CD14-positive monocyte (primary cell): ENCODE data around the gene AKT1S1. TPM values are rescaled to one million over a fixed set of nuclear protein-coding genes. Genes with fewer than 3 reads are reported as not detected.

Experiments used
- DNase-seq, 3 donors: peaks; one replicate each; pipeline ENCODE4 v3.0.0-alpha.2; 2011 to 2022
- H2AFZ ChIP-seq: 2 replicates; pipeline ENCODE4 v1.6.0; 2012; ENCODE audit warnings: mild to moderate bottlenecking, low read depth, low read length, inconsistent platforms; ENCODE audit not compliant: insufficient read depth, poor library complexity, severe bottlenecking
- H3K27ac ChIP-seq, 2 donors: 1 replicate in 1 of 2; 2 replicates in 1 of 2; pipeline ENCODE4 v1.5.1; 2012 to 2013; ENCODE audit warnings: low read length in 2 of 2, control low read depth in 1 of 2, inconsistent platforms in 1 of 2, low read depth in 1 of 2, mild to moderate bottlenecking in 1 of 2
- H3K27me3 ChIP-seq, 2 donors: one replicate each; pipeline versions ENCODE4 v1.6.0 to v1.6.1; 2011 to 2013; ENCODE audit warnings: low read length in 2 of 2; ENCODE audit not compliant: control insufficient read depth in 2 of 2, insufficient read depth in 2 of 2
- H3K36me3 ChIP-seq, 2 donors: replicated peaks in 1 of 2; 1 replicate in 1 of 2; 2 replicates in 1 of 2; pipeline versions ENCODE4 v1.5.1 to v1.6.1; 2012 to 2013; ENCODE audit warnings: low read length in 2 of 2, control low read depth in 1 of 2, inconsistent platforms in 1 of 2, mild to moderate bottlenecking in 1 of 2; ENCODE audit not compliant: insufficient read depth in 2 of 2, control insufficient read depth in 1 of 2
- H3K4me1 ChIP-seq, 2 donors: 1 replicate in 1 of 2; 2 replicates in 1 of 2; pipeline versions ENCODE4 v1.5.1 to v1.6.1; 2012 to 2013; ENCODE audit warnings: low read length in 2 of 2, control low read depth in 1 of 2, inconsistent platforms in 1 of 2, mild to moderate bottlenecking in 1 of 2, moderate library complexity in 1 of 2; ENCODE audit not compliant: insufficient read depth in 2 of 2, control insufficient read depth in 1 of 2
- H3K4me2 ChIP-seq: replicated peaks from 2 replicates; pipeline ENCODE3; 2012; ENCODE audit warnings: low read length, moderate library complexity, mild to moderate bottlenecking; ENCODE audit not compliant: poor library complexity, severe bottlenecking; ENCODE audit errors: extremely low read depth
- H3K4me3 ChIP-seq, 3 experiments: fragments of 200-600 bp in 1 of 3; sonication (generic) in 1 of 3; replicated peaks in 1 of 3; 1 replicate in 2 of 3; 2 replicates in 1 of 3; pipeline ENCODE4 v1.5.1; 2011 to 2013; ENCODE audit warnings: low read length in 3 of 3, mild to moderate bottlenecking in 3 of 3, control low read depth in 2 of 3, low read depth in 2 of 3, inconsistent platforms in 1 of 3, moderate library complexity in 1 of 3
- H3K79me2 ChIP-seq: 2 replicates; pipeline ENCODE4 v1.6.0; 2012; ENCODE audit warnings: mild to moderate bottlenecking, control low read depth, inconsistent platforms, low read length, moderate library complexity; ENCODE audit not compliant: insufficient read depth
- H3K9ac ChIP-seq: 2 replicates; pipeline ENCODE4 v1.6.0; 2017; ENCODE audit warnings: low read length, mild to moderate bottlenecking; ENCODE audit not compliant: insufficient read depth, poor library complexity, severe bottlenecking
- H3K9me3 ChIP-seq, 2 donors: replicated peaks in 1 of 2; 1 replicate in 1 of 2; 2 replicates in 1 of 2; pipeline versions ENCODE4 v1.5.1 to v1.6.1; 2012 to 2013; ENCODE audit warnings: low read length in 2 of 2, control low read depth in 1 of 2; ENCODE audit not compliant: control insufficient read depth in 1 of 2, insufficient read depth in 1 of 2
- H4K20me1 ChIP-seq: 2 replicates; pipeline ENCODE4 v1.6.0; 2012; ENCODE audit warnings: mild to moderate bottlenecking, low read length, control low read depth, moderate library complexity; ENCODE audit not compliant: insufficient read depth
- H3K27ac Mint-ChIP-seq, 7 donors: one replicate each; pipeline ENCODE4 v1.8.0; 2020; ENCODE audit warnings: mild to moderate bottlenecking in 7 of 7, mixed read lengths in 7 of 7, moderate library complexity in 6 of 7, inconsistent platforms in 2 of 7
- H3K27me3 Mint-ChIP-seq, 3 donors: one replicate each; pipeline ENCODE4 v1.8.0; 2021 to 2022; ENCODE audit warnings: low read depth in 3 of 3, mild to moderate bottlenecking in 3 of 3, mixed read lengths in 3 of 3, moderate library complexity in 3 of 3, inconsistent platforms in 1 of 3
- H3K36me3 Mint-ChIP-seq, 2 donors: one replicate each; pipeline ENCODE4 v1.8.0; 2020; ENCODE audit warnings: mixed read lengths in 2 of 2, inconsistent platforms in 1 of 2, mild to moderate bottlenecking in 1 of 2
- H3K4me1 Mint-ChIP-seq: one replicate; pipeline ENCODE4 v1.8.0; 2020; ENCODE audit warnings: mild to moderate bottlenecking, mixed read lengths
- H3K4me3 Mint-ChIP-seq, 2 donors: one replicate each; pipeline ENCODE4 v1.8.0; 2020; ENCODE audit warnings: mild to moderate bottlenecking in 2 of 2, mixed read lengths in 2 of 2, moderate library complexity in 1 of 2
- H3K9me3 Mint-ChIP-seq, 7 donors: one replicate each; pipeline ENCODE4 v1.8.0; 2020 to 2022; ENCODE audit warnings: mixed read lengths in 7 of 7, mild to moderate bottlenecking in 6 of 7, moderate library complexity in 6 of 7, inconsistent platforms in 2 of 7
- CTCF ChIP-seq: fragments of 200-600 bp; IDR thresholded peaks from one replicate; pipeline ENCODE4 v1.8.0; 2022; ENCODE audit warnings: antibody characterized with exemption, mild to moderate bottlenecking
- WGBS: methylation state at CpG from one replicate; pipeline ENCODE4 v1.1.5; 2013; ENCODE audit warnings: missing lambda C conversion rate; ENCODE audit not compliant: insufficient coverage; 5-methylcytosine and 5-hydroxymethylcytosine counted together
- intact Hi-C, 2 donors: fragments of 100-400 bp; cut with micrococcal nuclease; formaldehyde crosslinking; loops; one replicate each; pipeline versions ENCODE4 v1.15.0 to v1.15.1; 2023
- polyA plus RNA-seq, 3 donors: library from polyadenylated mRNA; depleted of rRNA in 1 of 3; unstranded in 2 of 3; stranded (reverse) in 1 of 3; fragments of 300-500 nt in 2 of 3; fragments of >200 nt in 1 of 3; fragmentation: Illumina TruSeq in 2 of 3; gene quantifications; 1 replicate in 2 of 3; 2 replicates in 1 of 3; pipeline ENCODE4 v1.2.3, GENCODE V29; 2012 to 2021

The AKT1S1 gene
- polyA plus RNA-seq, 3 donors, result 5.4 to 18.2 (median 6.6) TPM

GRCh38 chr19:49831592-49831991 lies 45.6 kb downstream of the AKT1S1 start:
- H3K4me3 Mint-ChIP-seq, result no peak overlapping the region
- peaks cover 60% of the 10 kb centered on the region for H4K20me1 ChIP-seq
- 68% methylated on average over 5 of the region's 8 CpGs for WGBS
- intact Hi-C loops, result no loop called here
- no peaks in the 10 kb centered on the region for H3K9me3 Mint-ChIP-seq
- no peaks in the 10 kb centered on the region for H3K9me3 ChIP-seq
- H3K4me2 ChIP-seq, result no peak overlapping the region
- TF ChIP-seq CTCF, result no peak
- no peaks in the 10 kb centered on the region for H3K27me3 Mint-ChIP-seq
- peaks cover 73 to 97% of the 10 kb centered on the region in 2 donors for H3K36me3 Mint-ChIP-seq
- H3K4me3 ChIP-seq, result no peak overlapping the region
- H3K79me2 ChIP-seq, result peaks cover 5% of the 10 kb centered on the region
- H3K27ac Mint-ChIP-seq, result peak overlapping the region in 2 of 7 donors; percentile 17 to 50
- no peak for DNase-seq
- H3K4me1 ChIP-seq, result peaks cover 22 to 25% of the 10 kb centered on the region in 2 donors
- H3K9ac ChIP-seq, result peak overlapping the region; percentile 39
- H3K36me3 ChIP-seq, result peaks cover 84 to 100% of the 10 kb centered on the region in 2 donors
- no peaks in the 10 kb centered on the region for H3K27me3 ChIP-seq
- H2AFZ ChIP-seq, result no peak overlapping the region
- peaks cover 24% of the 10 kb centered on the region for H3K4me1 Mint-ChIP-seq
- H3K27ac ChIP-seq, result no peak overlapping the region

DNA sequence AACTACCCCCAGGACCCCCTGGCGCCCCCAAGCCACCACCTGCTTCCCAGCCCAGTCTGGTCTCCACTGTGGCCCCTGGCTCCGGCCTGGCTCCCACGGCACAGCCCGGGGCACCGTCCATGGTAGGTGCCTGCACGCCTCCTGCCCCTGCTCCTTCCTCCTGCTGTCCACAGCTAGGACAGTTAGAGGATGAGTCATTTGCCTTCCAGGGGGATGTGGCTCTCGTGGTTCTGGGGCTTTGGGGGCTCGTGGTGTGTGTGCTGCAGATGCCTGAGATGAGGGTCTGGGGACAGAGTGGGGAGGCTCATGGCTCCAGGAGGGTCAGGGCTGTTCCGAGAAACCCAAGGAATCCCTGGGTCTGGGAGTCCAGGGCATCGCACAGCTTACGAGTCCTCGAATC lies 46.4 kb downstream of the AKT1S1 start:
- Histone ChIP-seq H3K9me3 (no peaks in the 10 kb centered on the region), H2AFZ (no peak overlapping the region), H4K20me1 (peaks cover 69% of the 10 kb centered on the region), H3K27me3 (no peaks in the 10 kb centered on the region), H3K4me2 (no peak overlapping the region), H3K79me2 (peaks cover 13% of the 10 kb centered on the region), H3K4me1 (peaks cover 22 to 25% of the 10 kb centered on the region in 2 donors), H3K27ac (no peak overlapping the region), H3K9ac (no peak overlapping the region), H3K4me3 (no peak overlapping the region), H3K36me3 (peaks cover 76 to 99% of the 10 kb centered on the region in 2 donors)
- Mint-ChIP-seq H3K27me3 (no peaks in the 10 kb centered on the region), H3K36me3 (peaks cover 71 to 96% of the 10 kb centered on the region in 2 donors), H3K4me3 (no peak overlapping the region), H3K9me3 (no peaks in the 10 kb centered on the region), H3K4me1 (peaks cover 24% of the 10 kb centered on the region), H3K27ac (peak overlapping the region in 1 of 7 donors; percentile 41)
- DNase-seq, result no peak
- intact Hi-C loops, result no loop called here
- no peak for TF ChIP-seq CTCF
- WGBS, result 38% methylated on average over 3 of the region's 12 CpGs
